ENCODE data around the gene ZNF75A.

ZNF75A gene

DNA sequence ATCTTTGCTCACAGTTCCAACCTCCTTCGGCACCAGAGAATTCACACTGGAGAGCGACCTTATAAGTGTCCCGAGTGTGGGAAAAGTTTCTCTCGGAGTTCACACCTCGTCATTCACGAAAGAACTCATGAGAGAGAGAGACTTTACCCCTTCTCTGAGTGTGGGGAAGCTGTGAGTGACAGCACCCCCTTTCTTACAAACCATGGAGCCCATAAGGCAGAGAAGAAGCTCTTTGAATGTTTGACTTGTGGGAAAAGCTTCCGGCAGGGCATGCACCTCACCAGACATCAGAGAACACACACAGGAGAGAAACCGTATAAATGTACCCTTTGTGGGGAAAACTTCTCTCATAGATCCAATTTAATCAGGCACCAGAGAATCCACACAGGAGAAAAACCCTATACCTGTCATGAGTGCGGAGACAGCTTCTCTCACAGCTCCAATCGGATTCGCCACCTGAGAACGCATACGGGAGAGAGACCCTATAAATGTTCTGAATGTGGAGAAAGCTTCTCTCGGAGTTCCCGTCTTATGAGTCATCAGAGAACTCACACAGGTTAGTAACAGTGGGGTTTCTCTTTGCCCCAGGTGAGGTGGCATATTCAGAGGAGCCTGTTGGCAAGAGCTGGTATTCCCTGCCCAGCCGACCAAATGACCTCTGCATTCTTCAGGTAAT, 15.2 kb upstream of the ZNF75A start:
- no peak for DNase-seq

GRCh38 chr16:3292604-3293003, 12.7 kb upstream of the ZNF75A start:
- DNase-seq = no peak

DNA sequence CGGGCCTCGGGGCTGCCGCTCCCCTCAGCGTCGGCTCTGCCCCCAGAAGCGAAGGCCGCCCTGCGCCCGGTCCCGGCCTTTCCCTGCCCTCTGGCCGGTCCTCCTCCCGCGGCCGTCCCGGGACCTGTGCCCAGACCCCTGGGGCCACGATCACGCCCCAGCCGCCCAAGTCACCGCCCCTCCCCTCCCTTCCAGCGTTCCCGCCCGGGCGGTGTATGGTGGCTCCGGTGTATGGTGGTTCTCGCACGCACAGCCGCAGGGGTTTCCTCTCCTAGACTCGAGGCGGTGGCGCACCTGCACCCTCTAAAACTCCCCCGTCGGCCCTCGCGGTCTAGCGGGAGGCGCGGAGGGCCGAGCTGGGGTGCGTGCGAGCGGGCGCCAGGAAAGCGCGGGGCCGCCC, 10.1 kb upstream of the ZNF75A start:
- DNase-seq = no peak

DNA sequence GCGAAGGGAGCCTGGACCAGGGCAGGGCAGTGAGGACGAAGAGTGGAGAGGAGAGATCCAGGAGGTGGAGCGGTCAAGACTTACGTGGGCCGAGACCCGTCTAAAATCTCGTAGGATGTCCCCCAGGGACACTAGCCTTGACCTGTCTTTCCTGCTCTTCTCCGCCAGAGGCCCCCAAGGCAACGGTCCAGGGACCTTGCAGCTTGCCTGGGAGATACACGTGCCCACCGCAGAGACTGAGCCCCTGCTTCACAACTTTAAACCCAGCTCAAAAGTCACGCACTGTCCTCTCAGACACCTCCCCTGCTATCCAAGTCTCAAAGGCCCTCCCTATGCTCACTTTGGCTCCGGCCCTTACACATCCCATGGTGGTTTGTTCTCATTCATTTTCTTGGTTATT, 9.5 kb upstream of the ZNF75A start:
- DNase-seq = no peak

DNA sequence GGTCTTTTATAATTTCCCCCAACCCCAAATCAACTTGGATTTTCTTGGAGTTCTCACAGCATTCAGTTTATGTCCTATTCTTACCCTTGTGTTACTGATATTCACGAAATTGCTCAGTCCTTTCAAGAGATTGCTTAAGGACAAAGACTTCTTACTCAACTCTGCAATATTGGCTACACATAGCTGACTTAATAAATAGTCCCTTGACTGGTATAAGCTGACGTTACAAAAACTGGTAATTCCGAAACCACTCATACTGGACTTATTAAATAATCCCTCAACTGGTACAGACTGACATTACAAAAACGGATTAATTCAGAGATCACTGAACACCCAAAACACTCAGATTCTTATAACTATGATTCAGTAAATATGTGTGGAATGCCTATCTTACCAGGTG, 927 bp upstream of the ZNF75A start:
- DNase-seq = no peak

GRCh38 chr16:3306078-3306477, 781 bp downstream of the ZNF75A start:
- no peak for DNase-seq

GRCh38 chr16:3311496-3311895, 6.2 kb downstream of the ZNF75A start:
- no peak for DNase-seq

DNA sequence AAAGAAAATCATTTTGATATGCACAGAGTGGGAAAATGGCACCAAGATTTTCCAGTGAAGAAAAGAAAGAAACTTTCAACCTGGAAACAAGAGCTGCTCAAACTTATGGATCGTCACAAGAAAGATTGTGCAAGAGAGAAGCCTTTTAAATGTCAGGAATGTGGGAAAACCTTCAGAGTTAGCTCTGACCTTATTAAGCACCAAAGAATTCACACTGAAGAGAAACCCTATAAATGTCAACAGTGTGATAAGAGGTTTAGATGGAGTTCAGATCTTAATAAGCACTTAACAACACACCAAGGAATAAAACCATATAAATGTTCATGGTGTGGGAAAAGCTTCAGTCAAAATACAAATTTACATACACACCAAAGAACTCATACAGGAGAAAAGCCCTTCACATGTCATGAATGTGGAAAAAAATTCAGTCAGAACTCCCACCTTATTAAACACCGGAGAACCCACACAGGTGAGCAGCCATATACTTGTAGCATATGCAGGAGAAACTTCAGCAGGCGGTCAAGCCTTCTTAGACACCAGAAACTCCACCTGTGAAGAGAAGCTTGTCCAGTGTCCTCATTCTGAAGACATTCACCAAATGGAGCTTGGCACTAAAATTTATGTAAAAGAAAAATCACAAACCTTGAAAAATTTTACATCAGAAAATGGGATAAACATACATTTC, 12.2 kb downstream of the ZNF75A start:
- no peak for DNase-seq

GRCh38 chr16:3321816-3322215, 16.5 kb downstream of the ZNF75A start:
- DNase-seq = no peak

DNA sequence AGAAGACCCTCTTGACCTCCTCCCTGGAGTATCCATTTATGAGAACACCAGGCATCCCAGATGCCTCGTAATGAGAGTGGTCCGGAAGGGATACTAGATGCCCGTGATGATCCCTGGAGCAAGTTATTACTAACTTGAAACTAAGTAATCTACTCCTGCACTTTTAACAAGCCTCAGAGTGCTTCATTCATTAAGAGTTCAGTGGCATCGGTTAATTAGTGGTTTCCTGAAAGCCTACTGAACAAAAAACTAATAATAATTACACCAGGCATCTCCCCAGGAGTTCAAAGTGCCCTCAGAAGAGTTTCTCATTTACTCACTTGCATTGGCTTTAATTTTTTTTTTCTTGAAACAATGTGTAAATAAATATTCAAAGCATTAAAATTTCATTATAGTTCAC, 22.2 kb downstream of the ZNF75A start:
- DNase-seq = no peak

- DNase-seq = no peak
Observed at GRCh38 chr16:3328104-3328503, 22.8 kb downstream of the ZNF75A start.

DNA sequence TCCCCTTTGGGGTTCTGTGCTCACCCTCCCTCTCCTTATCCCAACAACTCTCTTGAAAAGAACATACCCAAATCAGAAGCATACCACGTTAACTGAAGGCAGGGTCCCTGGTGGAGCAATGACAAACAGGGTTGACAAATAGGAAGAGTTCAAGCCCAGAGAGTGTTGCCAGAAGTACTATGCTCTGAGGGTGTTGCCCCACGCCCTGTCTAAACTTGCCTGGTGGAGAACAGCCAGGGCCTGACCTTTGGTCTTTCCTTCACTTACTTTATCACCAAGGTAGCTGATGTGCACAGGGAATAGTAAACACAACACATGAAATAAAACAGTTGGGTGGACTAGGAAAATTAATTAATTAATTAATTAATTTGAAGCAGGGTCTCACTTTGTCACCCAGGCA, 23.3 kb downstream of the ZNF75A start:
- no peak for DNase-seq

- no peak for DNase-seq
Observed at GRCh38 chr16:3346041-3346440, 40.7 kb downstream of the ZNF75A start.

DNA sequence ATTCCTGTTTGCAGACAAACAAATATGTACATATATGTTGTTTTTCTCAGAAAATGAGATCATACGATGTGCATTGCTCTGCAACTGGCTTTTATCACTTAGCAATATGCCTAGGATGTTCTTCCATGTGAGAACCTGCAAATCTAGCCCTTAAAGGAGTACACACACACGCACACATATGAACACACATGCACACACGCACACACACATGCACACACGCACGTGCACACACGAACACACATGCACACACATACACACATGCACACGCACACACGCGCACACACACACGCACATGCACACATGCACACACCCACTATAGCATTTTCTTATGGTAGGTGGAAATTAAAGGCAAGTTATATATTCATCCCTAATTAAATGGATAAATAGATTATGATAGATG, 42.3 kb downstream of the ZNF75A start:
- DNase-seq = no peak

DNA sequence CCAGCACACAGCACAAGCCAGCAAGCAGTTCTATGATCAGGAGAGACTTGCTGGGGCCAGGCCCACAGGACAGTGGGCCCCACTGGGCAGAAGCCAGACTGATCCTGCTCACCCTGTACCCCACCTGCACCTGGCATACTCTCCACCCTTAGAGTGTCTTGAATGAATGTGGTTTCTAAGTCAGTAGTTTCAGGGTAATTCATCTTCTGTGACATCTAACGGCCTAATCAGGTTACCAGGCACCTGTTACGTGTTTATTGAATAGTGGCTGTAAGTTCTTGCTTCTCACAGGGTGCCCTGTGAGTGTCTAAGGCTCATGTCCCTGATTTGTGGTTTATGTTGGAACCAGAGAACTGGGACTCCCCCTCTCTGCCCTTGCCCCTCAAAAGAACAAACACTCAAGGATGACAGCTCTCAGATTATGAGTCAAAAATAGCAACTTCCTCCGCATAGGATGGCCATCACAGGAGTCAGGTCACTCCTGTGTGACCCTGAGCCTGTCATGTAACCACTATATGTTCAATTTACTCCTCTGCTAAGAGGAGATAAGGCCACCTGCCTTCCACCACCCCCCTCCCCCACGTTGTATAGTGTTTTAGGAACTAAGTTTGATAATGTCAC, 43.4 kb downstream of the ZNF75A start:
- no peak for DNase-seq

DNA sequence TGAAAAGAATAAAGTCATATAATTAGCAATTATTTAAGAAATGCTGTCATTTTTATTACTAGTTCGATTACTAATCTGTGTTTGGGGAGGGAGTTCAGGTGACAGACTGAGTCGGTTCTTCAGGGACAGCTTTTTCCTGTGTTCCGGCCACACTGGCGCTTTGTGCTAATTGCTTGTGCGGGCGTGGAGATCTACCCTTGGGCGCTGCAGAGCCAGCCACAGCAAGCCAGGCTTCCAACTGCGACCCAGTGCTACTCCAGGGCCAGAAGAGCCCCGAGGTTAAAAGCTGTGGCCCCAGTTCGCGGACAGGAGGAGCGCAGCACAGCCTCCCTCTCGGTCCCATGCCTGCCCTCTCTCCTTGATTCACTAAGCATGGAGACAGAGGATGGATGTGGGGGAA, 43.9 kb downstream of the ZNF75A start:
- DNase-seq = no peak

DNA sequence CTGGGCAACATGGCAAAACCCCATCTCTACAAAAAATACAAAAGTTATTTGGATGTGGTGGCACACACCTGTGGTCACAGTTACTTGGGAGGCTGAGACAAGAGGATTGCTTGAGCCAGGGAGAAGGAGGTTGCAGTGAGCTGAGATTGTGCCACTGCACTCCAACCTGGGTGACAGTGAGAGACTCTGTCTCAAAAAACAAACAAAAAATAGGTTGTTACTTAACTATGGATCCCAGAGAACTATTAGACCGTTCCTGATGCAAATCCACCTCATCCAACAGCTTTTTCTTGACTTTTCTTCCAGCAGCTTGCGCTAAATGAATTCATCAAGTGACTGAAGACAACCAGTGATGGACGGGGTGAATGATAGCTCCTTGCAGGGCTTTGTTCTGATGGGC, 50.3 kb downstream of the ZNF75A start, which contains the start of gene OR2C1:
OR2C1 (plus strand) TSS at position 301 of the 400 bp plus-strand sequence; CDS start at position 353, 52 bp downstream.
- DNase-seq = no peak

- DNase-seq = no peak
Observed at GRCh38 chr16:3356118-3356517, 50.8 kb downstream of the ZNF75A start.

- no peak for DNase-seq
Observed at GRCh38 chr16:3358871-3359270, 53.6 kb downstream of the ZNF75A start.

DNA sequence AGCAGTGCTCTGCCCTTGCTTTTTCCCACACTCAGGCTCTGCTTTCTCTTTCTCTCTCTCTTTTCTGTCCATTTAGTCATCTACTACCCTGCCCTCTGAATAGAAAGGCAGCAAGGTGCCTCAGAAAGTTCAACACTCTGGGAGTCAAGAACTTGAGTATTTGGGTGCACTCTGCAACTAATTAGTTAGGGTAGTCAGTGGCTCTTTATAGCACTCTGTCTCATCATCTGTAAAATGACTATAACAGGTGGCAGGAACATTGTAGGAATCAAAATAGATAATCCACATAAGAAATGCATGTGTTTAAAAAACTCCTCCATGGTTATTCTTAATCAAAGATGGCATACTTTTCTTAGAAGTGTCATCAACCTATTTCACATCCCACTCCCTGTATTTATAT, 57.6 kb downstream of the ZNF75A start:
- no peak for DNase-seq

DNA sequence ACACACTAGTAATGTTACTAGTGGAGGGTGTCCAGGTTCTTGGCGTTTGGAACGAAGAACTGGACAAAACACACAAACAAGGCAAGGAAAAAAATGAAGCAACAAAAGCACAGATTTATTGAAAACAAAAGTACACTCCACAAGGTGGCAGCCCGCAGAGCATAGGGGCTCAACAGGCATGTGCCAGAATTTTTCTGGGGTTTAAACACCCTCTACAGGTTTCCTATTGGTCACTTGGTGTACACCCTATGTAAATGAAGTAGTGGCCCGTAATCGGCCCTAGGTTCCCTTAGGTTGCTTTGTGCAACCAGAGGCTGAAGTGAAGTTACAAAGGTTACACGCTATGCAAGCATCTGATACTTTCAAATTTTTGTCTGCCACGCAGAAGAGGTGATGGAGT, 58.5 kb downstream of the ZNF75A start:
- DNase-seq = no peak

- DNase-seq = no peak
Observed at GRCh38 chr16:3364774-3365427, 59.6 kb downstream of the ZNF75A start.

Measured in NCI-H1105 (cell line).